Ovary (tissue), 9 donors: ENCODE measurements around the gene NECAB2. TPM values are rescaled to one million over a fixed set of nuclear protein-coding genes. Genes with fewer than 3 reads are reported as not detected.
"Not testable (repeated sequence)": the region's sequence is repeated elsewhere in the genome, so short reads cannot be mapped to it uniquely, and the experiment has no call there.

Experiments used
- DNase-seq, 5 donors: peaks; one replicate each; pipeline ENCODE4 v3.0.0-alpha.2; 2019 to 2020
- H3K27ac ChIP-seq, 2 donors: fragments of 200-600 bp; one replicate each; pipeline versions ENCODE4 v1.5.1 to v1.8.0; 2019 to 2022
- H3K27me3 ChIP-seq: fragments of 200-600 bp; one replicate; pipeline ENCODE4 v1.8.0; 2022
- H3K36me3 ChIP-seq: fragments of 200-600 bp; sonication (generic); one replicate; pipeline ENCODE4 v1.5.1; 2019
- H3K4me1 ChIP-seq: one replicate; pipeline ENCODE4 v1.8.1; 2013; ENCODE audit warnings: mild to moderate bottlenecking, moderate library complexity; ENCODE audit not compliant: insufficient read depth
- H3K4me3 ChIP-seq: fragments of 200-600 bp; sonication (generic); one replicate; pipeline ENCODE4 v1.5.1; 2017
- H3K9me3 ChIP-seq, 2 donors: fragments of 200-600 bp in 1 of 2; sonication (generic) in 1 of 2; one replicate each; pipeline versions ENCODE4 v1.5.1 to v1.8.1; 2013 to 2019; ENCODE audit warnings: mild to moderate bottlenecking in 1 of 2, moderate library complexity in 1 of 2
- CTCF ChIP-seq, 3 donors: fragments of 450-650 bp in 2 of 3; fragments of 200-600 bp in 1 of 3; IDR thresholded peaks; one replicate each; pipeline versions ENCODE4 v1.5.1 to v1.8.0; 2016 to 2022; ENCODE audit warnings: antibody characterized with exemption in 3 of 3, mild to moderate bottlenecking in 1 of 3
- EP300 ChIP-seq: sonication (generic); formaldehyde crosslinking; IDR thresholded peaks from one replicate; pipeline ENCODE4 v1.6.1; 2017; ENCODE audit warnings: antibody characterized with exemption
- POLR2A ChIP-seq: fragments of 450-650 bp; IDR thresholded peaks from one replicate; pipeline ENCODE4 v1.6.1; 2017; ENCODE audit warnings: antibody characterized with exemption, mild to moderate bottlenecking, moderate library complexity
- WGBS, 3 donors: extraction: QIAGEN DNeasy Blood & Tissue Kit in 1 of 3; methylation state at CpG; one replicate each; pipeline versions ENCODE4 v1.1.5 to v1.1.7; 2013 to 2017; 5-methylcytosine and 5-hydroxymethylcytosine counted together
- intact Hi-C, 4 donors: fragments of 100-400 bp; cut with DNase I; formaldehyde crosslinking; loops; one replicate each; pipeline versions ENCODE4 v1.11.0 to v1.15.1; 2022 to 2023
- polyA plus RNA-seq, 2 donors: library from polyadenylated mRNA; stranded (reverse); fragments of 200-250 nt in 1 of 2; fragments of 350-450 nt in 1 of 2; fragmentation: Illumina TruSeq in 1 of 2; extraction: RNeasy Lipid Tissue Mini Kit (QIAGEN cat#74804) in 1 of 2; gene quantifications; one replicate each; pipeline ENCODE4 v1.2.3, GENCODE V29; 2013 to 2014
- total RNA-seq, 7 donors: library from RNA; depleted of rRNA in 2 of 7; stranded (reverse); fragments of >200 nt in 2 of 7; fragmentation: NEBNext Ultra II Directional in 3 of 7; extraction: Animal tissue kit (Norgen Biotek cat#: 25700) in 3 of 7; gene quantifications; one replicate each; pipeline versions ENCODE4 v1.1.0 to v1.2.4, GENCODE V29; 2016 to 2023
- donor health status: DM: no; HTN: no; CAD: no; lungs with moderate emphysema.
- donor health status: DM: no; HTN: no; CAD: no.
- donor health status: Bipolar disorder and iron deficiency.
- donor health status: DM: yes; HTN: yes; CAD: no.
- donor health status: DM: no; HTN: no; CAD: no.
- donor health status: DM: yes; HTN: yes; CAD: no.

The NECAB2 gene
- total and polyA plus RNA-seq, 9 donors: 0.20 to 1.6 (median 0.50) TPM; not detected in 4

GRCh38 chr16:83946781-83947566 lies 21.1 kb upstream of the NECAB2 start:
- Histone ChIP-seq H3K4me1 (peaks cover 4% of the 10 kb centered on the region), H3K4me3 (no peak overlapping the region), H3K27ac (no peak overlapping the region), H3K36me3 (no peaks in the 10 kb centered on the region), H3K27me3 (no peaks in the 10 kb centered on the region), H3K9me3 (no peaks in the 10 kb centered on the region)
- no peak for DNase-seq
- intact Hi-C loops: no loop called here
- TF ChIP-seq POLR2A (no peak), EP300 (no peak), CTCF (IDR thresholded peaks at IDR 0.05) (no peak)
- WGBS, 3 donors: 68 to 72% (median 71%) methylated on average over 21 of the region's 21 CpGs

GRCh38 chr16:83947642-83948234 lies 20.3 kb upstream of the NECAB2 start:
- H3K36me3 ChIP-seq: no peaks in the 10 kb centered on the region
- H3K4me1 ChIP-seq: peaks cover 6% of the 10 kb centered on the region
- DNase-seq: no peak
- no peak overlapping the region for H3K27ac ChIP-seq
- no peak for TF ChIP-seq POLR2A
- no peak for TF ChIP-seq EP300
- TF ChIP-seq CTCF (IDR thresholded peaks at IDR 0.05): no peak
- WGBS, 3 donors: 90 to 92% (median 90%) methylated on average over 13 to 14 of the region's 14 CpGs
- intact Hi-C loops: no loop called here
- H3K9me3 ChIP-seq: no peaks in the 10 kb centered on the region
- no peak overlapping the region for H3K4me3 ChIP-seq
- no peaks in the 10 kb centered on the region for H3K27me3 ChIP-seq

- peaks cover 6% of the 10 kb centered on the region for H3K4me1 ChIP-seq
- no peaks in the 10 kb centered on the region for H3K36me3 ChIP-seq
- H3K27ac ChIP-seq: no peak overlapping the region
- TF ChIP-seq EP300 (no peak), CTCF (IDR thresholded peaks at IDR 0.05) (no peak), POLR2A (no peak)
- no peak for DNase-seq
- no peak overlapping the region for H3K4me3 ChIP-seq
- 87 to 93% (median 88%) methylated on average over 13 of the region's 13 CpGs for WGBS, 3 donors
- intact Hi-C loops: no loop called here
- H3K9me3 ChIP-seq: no peaks in the 10 kb centered on the region
- H3K27me3 ChIP-seq: no peaks in the 10 kb centered on the region
These were observed 18.9 kb upstream of the NECAB2 start for GRCh38 chr16:83948914-83949723.

- H3K9me3 ChIP-seq: no peaks in the 10 kb centered on the region
- WGBS, 3 donors: 82 to 91% (median 83%) methylated on average over 5 of the region's 5 CpGs
- intact Hi-C loops: loop anchor here in 1 of 4 donors (5.0 kb wide), 3 partner anchors 47 to 1598 kb away; partner anchors contain the start of gene TAF1C
- no peak for TF ChIP-seq POLR2A
- TF ChIP-seq CTCF (IDR thresholded peaks at IDR 0.05): no peak
- TF ChIP-seq EP300: no peak
- no peak overlapping the region for H3K27ac ChIP-seq
- H3K36me3 ChIP-seq: no peaks in the 10 kb centered on the region
- H3K4me3 ChIP-seq: no peak overlapping the region
- peaks cover 6% of the 10 kb centered on the region for H3K4me1 ChIP-seq
- DNase-seq: no peak
- no peaks in the 10 kb centered on the region for H3K27me3 ChIP-seq
These were observed 18.4 kb upstream of the NECAB2 start for GRCh38 chr16:83949724-83950001.

GRCh38 chr16:83950862-83951399 lies 17.1 kb upstream of the NECAB2 start:
- intact Hi-C loops: loop anchor here in 1 of 4 donors (5.0 kb wide), 3 partner anchors 49 to 1596 kb away; partner anchors contain the start of gene TAF1C
- 72 to 75% (median 73%) methylated on average over 6 to 10 of the region's 10 CpGs for WGBS, 3 donors
- not testable (repeated sequence) for H3K27me3 ChIP-seq, DNase-seq, H3K4me1 ChIP-seq, H3K9me3 ChIP-seq, H3K27ac ChIP-seq, H3K4me3 ChIP-seq, H3K36me3 ChIP-seq
